Kidney (tissue), 14 donors: Measurements from ENCODE around the gene GRAMD2A. TPM values are rescaled to one million over a fixed set of nuclear protein-coding genes. Genes with fewer than 3 reads are reported as not detected.

Source experiments
- DNase-seq, 5 donors: peaks; one replicate each; pipeline ENCODE4 v3.0.0-alpha.2; 2013 to 2020
- FAIRE-seq: peaks from 2 replicates; lab custom pipeline; 2012; peaks lifted over from hg19 to GRCh38; lab: Jason Lieb, UNC
- H3K27ac ChIP-seq, 2 donors: one replicate each; pipeline ENCODE4 v1.7.0; 2013; ENCODE audit warnings: low read depth in 2 of 2, low read length in 2 of 2, inconsistent platforms in 1 of 2
- H3K27me3 ChIP-seq: one replicate; pipeline ENCODE4 v1.7.1; 2013; ENCODE audit warnings: low read length, inconsistent platforms; ENCODE audit not compliant: control insufficient read depth, insufficient read depth
- H3K36me3 ChIP-seq, 3 donors: one replicate each; pipeline versions ENCODE4 v1.7.0 to v1.7.1; 2013; ENCODE audit warnings: low read length in 3 of 3, control low read depth in 1 of 3, inconsistent platforms in 1 of 3; ENCODE audit not compliant: insufficient read depth in 3 of 3, control insufficient read depth in 2 of 3
- H3K4me1 ChIP-seq, 3 donors: one replicate each; pipeline versions ENCODE4 v1.7.0 to v1.7.1; 2013; ENCODE audit warnings: low read length in 3 of 3, inconsistent platforms in 1 of 3, low read depth in 1 of 3; ENCODE audit not compliant: control insufficient read depth in 2 of 3, insufficient read depth in 2 of 3
- H3K4me3 ChIP-seq, 3 donors: one replicate each; pipeline versions ENCODE4 v1.7.0 to v1.8.1; 2013; ENCODE audit warnings: low read length in 3 of 3, control low read depth in 1 of 3, inconsistent platforms in 1 of 3
- H3K9ac ChIP-seq, 3 donors: one replicate each; pipeline versions ENCODE4 v1.7.0 to v1.7.1; 2013; ENCODE audit warnings: low read length in 3 of 3, control low read depth in 1 of 3, inconsistent platforms in 1 of 3
- H3K9me3 ChIP-seq, 3 donors: one replicate each; pipeline versions ENCODE4 v1.7.0 to v1.7.1; 2013; ENCODE audit warnings: low read length in 3 of 3, control low read depth in 1 of 3, inconsistent platforms in 1 of 3; ENCODE audit not compliant: control insufficient read depth in 2 of 3, insufficient read depth in 1 of 3
- CTCF ChIP-seq: IDR thresholded peaks from 3 replicates; pipeline ENCODE4 v1.5.1; 2012; ENCODE audit warnings: mild to moderate bottlenecking, moderate library complexity, borderline replicate concordance; ENCODE audit not compliant: insufficient read depth; ENCODE audit errors: extremely low read depth
- intact Hi-C: fragments of 100-400 bp; cut with DNase I; formaldehyde crosslinking; loops from one replicate; pipeline ENCODE4 v1.11.1; 2022
- polyA plus RNA-seq: library from polyadenylated mRNA; stranded (reverse); fragments of 350-450 nt; fragmentation: Illumina TruSeq; extraction: RNeasy Lipid Tissue Mini Kit (QIAGEN cat#74804); gene quantifications from one replicate; pipeline ENCODE4 v1.2.3, GENCODE V29; 2014; ENCODE audit warnings: low read depth, low replicate concordance; ENCODE audit not compliant: insufficient read depth
- total RNA-seq: library from RNA; stranded (reverse); fragmentation: NEBNext Ultra II Directional; extraction: Animal tissue kit (Norgen Biotek cat#: 25700); gene quantifications from one replicate; pipeline ENCODE4 v1.2.1, GENCODE V29; 2021
- donor health status: control.
- donor health status: control.
- donor health status: control.
- donor health status: control.
- donor health status: control.
- donor health status: DM: yes; HTN: yes; CAD: no.
- donor health status: Normal renal cell carcinoma (clear cell type).

Gene GRAMD2A
- total and polyA plus RNA-seq, 2 donors from 2014 or later: 2.7 to 5.4 TPM

- intact Hi-C loops: no loop called here
- peak overlapping the region; percentile 28 to 79 (median 49) for H3K9ac ChIP-seq
- H3K27ac ChIP-seq: peak overlapping the region; percentile 94 to 98
- DNase-seq: no peak
- H3K9me3 ChIP-seq: no peaks in the 10 kb centered on the region
- H3K27me3 ChIP-seq: no peaks in the 10 kb centered on the region
- H3K4me3 ChIP-seq: peak overlapping the region; percentile 64 to 99 (median 77)
- no peak for TF ChIP-seq CTCF
- no peaks in the 10 kb centered on the region for H3K36me3 ChIP-seq
- peaks cover 3 to 25% (median 15%) of the 10 kb centered on the region in 3 donors for H3K4me1 ChIP-seq
- no peak for FAIRE-seq
Observed at GRCh38 chr15:72229947-72230196, 32.3 kb upstream of the GRAMD2A start.

GRCh38 chr15:72229076-72229946 is 31.7 kb upstream of the GRAMD2A start:
- Histone ChIP-seq H3K9ac (peak overlapping the region; percentile 49 to 79 (median 66)), H3K4me1 (peaks cover 3 to 25% (median 15%) of the 10 kb centered on the region in 3 donors), H3K36me3 (no peaks in the 10 kb centered on the region), H3K9me3 (no peaks in the 10 kb centered on the region), H3K27ac (peak overlapping the region; percentile 94 to 98), H3K4me3 (peak overlapping the region; percentile 64 to 99 (median 77)), H3K27me3 (no peaks in the 10 kb centered on the region)
- FAIRE-seq: no peak
- intact Hi-C loops: no loop called here
- TF ChIP-seq CTCF: no peak
- DNase-seq: peak in 4 of 5 donors; percentile 18 to 70 (median 43)

- no peak for FAIRE-seq
- no peaks in the 10 kb centered on the region for H3K9me3 ChIP-seq
- H3K27me3 ChIP-seq: no peaks in the 10 kb centered on the region
- no peak for TF ChIP-seq CTCF
- intact Hi-C loops: no loop called here
- peak overlapping the region in 1 of 2 donors; percentile 11 for H3K27ac ChIP-seq
- DNase-seq: no peak
- H3K36me3 ChIP-seq: peaks cover 0 to 2% (median 0%) of the 10 kb centered on the region in 3 donors
- H3K4me1 ChIP-seq: peaks cover 3 to 31% (median 15%) of the 10 kb centered on the region in 3 donors
- peak overlapping the region in 1 of 3 donors; percentile 60 for H3K9ac ChIP-seq
- peak overlapping the region in 2 of 3 donors; percentile 15 to 47 for H3K4me3 ChIP-seq
Observed at GRCh38 chr15:72227720-72228119, 30.1 kb upstream of the GRAMD2A start.
